WI38 (cell line): Measurements from ENCODE around the gene ZNF518B.
"Not testable (repeated sequence)": the region's sequence is repeated elsewhere in the genome, so short reads cannot be mapped to it uniquely, and the experiment has no call there.

Experiments used
- H3K4me3 ChIP-seq: 2 replicates; pipeline ENCODE4 v1.5.1; 2011; ENCODE audit warnings: low read depth, mild to moderate bottlenecking, control low read depth, low read length
- CTCF ChIP-seq: IDR thresholded peaks from 2 replicates; pipeline ENCODE4 v1.5.1; 2012; ENCODE audit warnings: low read depth, mild to moderate bottlenecking, control low read depth, low read length

The ZNF518B gene

GRCh38 chr4:10442976-10443375 lies 14.2 kb downstream of the ZNF518B start:
- no peak for TF ChIP-seq CTCF
- H3K4me3 ChIP-seq: no peak overlapping the region

GRCh38 chr4:10441512-10441911 lies 15.7 kb downstream of the ZNF518B start:
- no peak overlapping the region for H3K4me3 ChIP-seq
- TF ChIP-seq CTCF: no peak

GRCh38 chr4:10438924-10439323 lies 18.3 kb downstream of the ZNF518B start:
- no peak overlapping the region for H3K4me3 ChIP-seq
- TF ChIP-seq CTCF: no peak

- no peak for TF ChIP-seq CTCF
- H3K4me3 ChIP-seq: no peak overlapping the region
Measured at GRCh38 chr4:10437735-10438134, 19.5 kb downstream of the ZNF518B start.

- H3K4me3 ChIP-seq: not testable (repeated sequence)
Measured at GRCh38 chr4:10427680-10428079, 29.5 kb downstream of the ZNF518B start.

- H3K4me3 ChIP-seq: no peak overlapping the region
- no peak for TF ChIP-seq CTCF
Measured at GRCh38 chr4:10421344-10422055, 35.7 kb downstream of the ZNF518B start.

- no peak overlapping the region for H3K4me3 ChIP-seq
- no peak for TF ChIP-seq CTCF
Measured at GRCh38 chr4:10417740-10418139, 39.5 kb downstream of the ZNF518B start.

GRCh38 chr4:10416441-10416840 lies 40.8 kb downstream of the ZNF518B start:
- no peak for TF ChIP-seq CTCF

More at GRCh38 chr4:10416441-10416840, 40.8 kb downstream of the ZNF518B start:
- no peak overlapping the region for H3K4me3 ChIP-seq
